Esophagus muscularis mucosa (tissue), 4 donors: ENCODE results near the gene OR1J1. TPM values are rescaled to one million over a fixed set of nuclear protein-coding genes. Genes with fewer than 3 reads are reported as not detected.
A peak's percentile ranks its signal among the peaks of the same experiment; 100 is the strongest.

Source experiments
- DNase-seq: peaks from one replicate; pipeline ENCODE4 v3.0.0-alpha.2; 2017; ENCODE audit errors: extremely low spot score
- H3K27ac ChIP-seq, 4 donors: fragments of 200-600 bp; sonication (generic); replicated peaks in 1 of 4; 1 replicate in 3 of 4; 2 replicates in 1 of 4; pipeline ENCODE4 v1.5.1; 2016 to 2019; ENCODE audit warnings: mild to moderate bottlenecking in 1 of 4
- H3K27me3 ChIP-seq, 4 donors: fragments of 200-600 bp; sonication (generic); one replicate each; pipeline versions ENCODE4 v1.5.1 to v1.6.0; 2016 to 2019
- H3K36me3 ChIP-seq, 4 donors: fragments of 200-600 bp; sonication (generic); one replicate each; pipeline ENCODE4 v1.5.1; 2016 to 2019
- H3K4me1 ChIP-seq, 4 donors: fragments of 200-600 bp; sonication (generic); one replicate each; pipeline ENCODE4 v1.5.1; 2016 to 2019
- H3K4me3 ChIP-seq, 4 donors: fragments of 200-600 bp; sonication (generic); 1 replicate in 2 of 4; 2 replicates in 2 of 4; pipeline ENCODE4 v1.5.1; 2016 to 2019; ENCODE audit warnings: mild to moderate bottlenecking in 4 of 4, moderate library complexity in 1 of 4
- H3K9me3 ChIP-seq, 4 donors: fragments of 200-600 bp; sonication (generic); 1 replicate in 3 of 4; 2 replicates in 1 of 4; pipeline ENCODE4 v1.5.1; 2016 to 2019
- CTCF ChIP-seq, 3 experiments: fragments of 200-600 bp in 2 of 3; fragments of 450-650 bp in 1 of 3; sonication (generic) in 2 of 3; IDR thresholded peaks; one replicate each; pipeline ENCODE4 v1.5.1; 2017 to 2019; ENCODE audit warnings: antibody characterized with exemption in 3 of 3, mild to moderate bottlenecking in 2 of 3, moderate library complexity in 1 of 3
- EP300 ChIP-seq: sonication (generic); formaldehyde crosslinking; IDR thresholded peaks from one replicate; pipeline ENCODE4 v1.6.1; 2017; ENCODE audit warnings: antibody characterized with exemption
- POLR2A ChIP-seq: fragments of 450-650 bp; IDR thresholded peaks from one replicate; pipeline ENCODE4 v1.6.1; 2017; ENCODE audit warnings: antibody characterized with exemption, moderate library complexity, mild to moderate bottlenecking, low read depth
- POLR2AphosphoS5 ChIP-seq, 2 donors: sonication (generic); formaldehyde crosslinking; IDR thresholded peaks; one replicate each; pipeline ENCODE4 v1.6.1; 2017; ENCODE audit warnings: antibody characterized with exemption in 2 of 2
- WGBS: methylation state at CpG from one replicate; pipeline ENCODE4 v1.1.5; 2018; 5-methylcytosine and 5-hydroxymethylcytosine counted together
- intact Hi-C: fragments of 100-400 bp; cut with DNase I; formaldehyde crosslinking; loops from one replicate; pipeline ENCODE4 v1.15.1; 2023
- total RNA-seq, 4 donors: library from RNA; depleted of rRNA; stranded (reverse); fragments of >200 nt; gene quantifications; one replicate each; pipeline versions ENCODE4 v1.1.0 to v1.2.1, GENCODE V29; 2016

OR1J1 gene
- total RNA-seq, 4 donors from 2014 or later: not detected

GRCh38 chr9:122466456-122466855 lies 11.3 kb downstream of the OR1J1 start:
- no peak overlapping the region for H3K4me3 ChIP-seq
- 75% methylated on average over 3 of the region's 3 CpGs for WGBS
- intact Hi-C loops: no loop called here
- no peaks in the 10 kb centered on the region for H3K36me3 ChIP-seq
- TF ChIP-seq CTCF (IDR thresholded peaks at IDR 0.05) (no peak), POLR2AphosphoS5 (IDR thresholded peaks at IDR 0.05) (no peak), EP300 (no peak), POLR2A (no peak)
- H3K27ac ChIP-seq: no peak overlapping the region
- no peak for DNase-seq
- peaks cover 7 to 17% (median 13%) of the 10 kb centered on the region in 4 donors for H3K4me1 ChIP-seq
- H3K9me3 ChIP-seq: no peaks in the 10 kb centered on the region
- no peaks in the 10 kb centered on the region for H3K27me3 ChIP-seq

GRCh38 chr9:122464633-122465567 lies 12.8 kb downstream of the OR1J1 start:
- peak overlapping the region in 2 of 4 donors; percentile 5 to 26 for H3K27ac ChIP-seq
- H3K36me3 ChIP-seq: no peaks in the 10 kb centered on the region
- intact Hi-C loops: loop anchor here (2.0 kb wide), 1 partner anchor 346 kb away; no protein-coding TSS in a partner anchor
- no peaks in the 10 kb centered on the region for H3K9me3 ChIP-seq
- no peaks in the 10 kb centered on the region for H3K27me3 ChIP-seq
- H3K4me1 ChIP-seq: peaks cover 7 to 17% (median 13%) of the 10 kb centered on the region in 4 donors
- no peak for DNase-seq
- peak overlapping the region; percentile 39 to 56 (median 44) for H3K4me3 ChIP-seq
- 12% methylated on average over 10 of the region's 10 CpGs for WGBS
- TF ChIP-seq EP300: no peak
- no peak for TF ChIP-seq POLR2A
- TF ChIP-seq POLR2AphosphoS5 (IDR thresholded peaks at IDR 0.05): peak; percentile 47 to 52
- TF ChIP-seq CTCF (IDR thresholded peaks at IDR 0.05): peak; percentile 83 to 85 (median 85)

GRCh38 chr9:122463828-122464632 lies 13.7 kb downstream of the OR1J1 start:
- Histone ChIP-seq H3K27ac (peak overlapping the region in 1 of 4 donors; percentile 26), H3K36me3 (no peaks in the 10 kb centered on the region), H3K27me3 (no peaks in the 10 kb centered on the region), H3K4me1 (peaks cover 7 to 17% (median 13%) of the 10 kb centered on the region in 4 donors), H3K4me3 (peak overlapping the region; percentile 39 to 56 (median 44)), H3K9me3 (no peaks in the 10 kb centered on the region)
- intact Hi-C loops: loop anchor here (2.0 kb wide), 1 partner anchor 347 kb away; no protein-coding TSS in a partner anchor
- no peak for DNase-seq
- 75% methylated on average over 9 of the region's 10 CpGs for WGBS
- TF ChIP-seq CTCF (IDR thresholded peaks at IDR 0.05) (no peak), POLR2AphosphoS5 (IDR thresholded peaks at IDR 0.05) (no peak), EP300 (no peak), POLR2A (no peak)

GRCh38 chr9:122457787-122458186 lies 19.9 kb downstream of the OR1J1 start:
- no peak overlapping the region for H3K4me3 ChIP-seq
- no peak for TF ChIP-seq CTCF (IDR thresholded peaks at IDR 0.05)
- no peak for TF ChIP-seq EP300
- no peak for TF ChIP-seq POLR2AphosphoS5 (IDR thresholded peaks at IDR 0.05)
- TF ChIP-seq POLR2A: no peak
- intact Hi-C loops: loop anchor here (5.0 kb wide), 1 partner anchor 110 kb away; no protein-coding TSS in a partner anchor
- no peak overlapping the region for H3K27ac ChIP-seq
- no peaks in the 10 kb centered on the region for H3K4me1 ChIP-seq
- WGBS: 98% methylated on average over 1 of the region's 1 CpG
- H3K9me3 ChIP-seq: no peaks in the 10 kb centered on the region
- no peak for DNase-seq
- no peaks in the 10 kb centered on the region for H3K36me3 ChIP-seq
- no peaks in the 10 kb centered on the region for H3K27me3 ChIP-seq
